ENCODE results near the gene GADD45B.
"Not testable (repeated sequence)": the region's sequence is repeated elsewhere in the genome, so short reads cannot be mapped to it uniquely, and the experiment has no call there.

GADD45B gene

GRCh38 chr19:2490659-2491058, 14.7 kb downstream of the GADD45B start:
- POLR2A ChIA-PET, result interaction anchor here (2.1 kb wide), 1 partner anchor 15 kb away, joined by 15 read pairs; the partner anchor contains the start of gene GADD45B
- CTCF ChIA-PET, result interaction anchor here (1.3 kb wide), 1 partner anchor 124 kb away, joined by 4 read pairs; no protein-coding TSS in a partner anchor

DNA sequence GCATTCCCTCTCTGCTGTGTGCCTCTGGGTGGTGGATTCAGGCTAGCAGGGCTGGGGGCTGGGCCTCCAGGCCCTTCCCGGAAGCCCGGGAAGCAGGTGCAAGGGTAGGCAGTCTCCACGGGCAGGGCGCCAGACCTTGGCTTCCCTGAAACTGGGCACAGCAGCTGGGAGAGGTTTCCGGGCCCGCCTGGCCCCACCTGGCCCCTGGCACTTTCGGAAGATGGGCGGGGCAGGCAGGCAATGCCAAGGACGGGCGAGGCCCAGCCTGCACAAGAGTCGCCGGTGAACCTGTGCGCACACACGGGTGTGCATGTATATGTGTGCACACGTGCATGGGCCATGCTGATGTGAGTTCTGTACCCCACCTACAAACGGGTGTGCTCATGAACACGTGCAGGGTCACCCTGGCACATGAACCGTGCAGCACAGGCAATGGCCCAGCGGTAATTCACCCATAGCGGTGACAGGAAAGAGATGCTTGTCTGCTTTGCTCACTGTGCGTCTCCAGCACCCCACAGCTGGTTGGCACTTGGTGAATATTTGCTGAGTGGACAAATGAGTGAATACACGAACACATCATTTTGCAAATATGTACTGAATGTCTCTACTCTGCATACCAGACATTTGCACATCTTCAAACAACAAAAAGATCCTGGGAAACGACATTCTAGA, 15.3 kb downstream of the GADD45B start:
- ChIA-PET CTCF (no interaction called here), POLR2A (interaction anchor here (2.1 kb wide), 1 partner anchor 15 kb away, joined by 15 read pairs; the partner anchor contains the start of gene GADD45B)
- DNase-seq (ENCODE audit: extremely low spot score), result no peak
- TF ChIP-seq CTCF (IDR thresholded peaks at IDR 0.05; ENCODE audit: control extremely low read depth, extremely low read depth, low read depth, missing control alignments), result no peak

More at GRCh38 chr19:2490659-2491058, 14.7 kb downstream of the GADD45B start:
- no peak for DNase-seq (ENCODE audit: extremely low spot score)
- no peak for TF ChIP-seq CTCF (IDR thresholded peaks at IDR 0.05; ENCODE audit: control extremely low read depth, extremely low read depth, low read depth, missing control alignments)

DNA sequence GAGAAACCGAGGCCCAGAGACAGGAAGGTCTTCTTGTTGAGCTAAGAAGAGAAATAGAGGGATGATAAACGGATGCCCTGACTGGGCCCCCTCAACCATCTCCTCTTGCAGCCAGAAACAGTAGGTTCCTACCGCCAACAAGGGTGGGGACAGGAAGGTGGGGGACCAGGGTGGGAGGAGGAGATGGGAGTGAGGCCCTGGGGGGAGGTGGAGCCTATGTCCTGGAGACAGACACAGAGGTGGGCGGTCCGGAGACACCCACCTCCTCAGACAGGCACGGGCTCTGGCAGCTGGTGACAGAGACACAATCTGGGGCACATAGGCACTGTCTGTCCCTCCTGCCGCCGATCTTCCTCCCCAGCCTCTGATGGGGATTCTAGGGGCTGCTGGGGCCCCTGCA, 16.9 kb downstream of the GADD45B start:
- no peak for TF ChIP-seq CTCF (IDR thresholded peaks at IDR 0.05; ENCODE audit: control extremely low read depth, extremely low read depth, low read depth, missing control alignments)
- no peak for DNase-seq (ENCODE audit: extremely low spot score)
- POLR2A ChIA-PET, result no interaction called here
- CTCF ChIA-PET, result no interaction called here

- DNase-seq (ENCODE audit: extremely low spot score); CTCF ChIA-PET: not testable (repeated sequence)
- POLR2A ChIA-PET, result interaction anchor here (4.4 kb wide), 1 partner anchor 17 kb away, joined by 35 read pairs; the partner anchor contains the start of gene GADD45B
Observed at GRCh38 chr19:2493448-2493847, 17.5 kb downstream of the GADD45B start.

DNA sequence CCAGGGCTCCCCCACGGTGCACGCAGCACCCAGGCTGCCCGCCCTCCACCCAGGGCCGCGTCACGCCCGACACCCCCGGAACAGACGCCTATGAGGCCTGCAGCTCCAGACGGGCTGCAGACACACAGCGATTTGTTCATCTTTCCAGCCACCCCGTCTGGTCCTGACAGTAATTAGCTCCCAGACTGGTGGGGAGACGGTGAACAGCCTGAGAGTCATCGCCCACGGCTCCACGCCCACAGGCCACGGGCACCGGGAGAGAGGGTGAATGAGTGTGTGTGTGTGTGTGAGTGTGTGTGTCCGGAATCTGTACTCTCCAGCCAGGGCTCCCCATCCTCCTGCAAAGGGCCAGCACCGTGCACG, 18.1 kb downstream of the GADD45B start:
- POLR2A ChIA-PET, result interaction anchor here (4.4 kb wide), 1 partner anchor 18 kb away, joined by 35 read pairs; the partner anchor contains the start of gene GADD45B
- no peak for TF ChIP-seq CTCF (IDR thresholded peaks at IDR 0.05; ENCODE audit: control extremely low read depth, extremely low read depth, low read depth, missing control alignments)
- DNase-seq (ENCODE audit: extremely low spot score), result no peak
- CTCF ChIA-PET, result no interaction called here

DNA sequence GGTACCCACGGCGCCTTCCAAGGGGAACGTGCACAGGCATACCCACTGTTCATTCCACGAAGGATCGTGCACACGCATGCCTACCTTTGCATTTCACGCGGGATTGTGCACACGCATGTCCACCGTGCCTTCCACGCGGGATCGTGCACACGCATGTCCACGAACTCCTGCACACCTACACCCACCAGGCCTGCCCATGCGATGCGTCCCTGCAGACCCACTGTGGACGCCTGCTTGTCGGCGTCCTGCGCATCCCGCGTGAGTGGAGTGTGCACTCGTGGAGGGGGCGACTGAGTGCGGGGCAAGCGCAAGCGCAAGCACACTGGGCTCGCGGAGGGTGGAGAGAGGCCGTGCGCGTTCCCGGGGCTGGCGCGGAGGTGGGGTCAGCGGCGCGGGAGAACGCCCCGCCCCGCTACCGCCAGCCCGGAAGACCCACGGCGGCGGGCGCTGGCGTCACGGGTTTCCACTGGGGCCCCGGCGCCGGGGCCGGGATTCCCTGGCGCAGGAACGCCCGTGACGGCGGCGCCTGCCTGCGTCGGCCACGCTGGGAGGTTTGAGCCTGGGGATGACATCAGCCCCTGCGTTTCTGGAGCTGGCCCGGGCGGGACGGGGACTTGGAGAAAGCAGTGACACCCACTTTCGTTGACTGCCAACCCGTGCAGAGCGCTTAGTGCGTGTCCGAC, 18.7 kb downstream of the GADD45B start:
- no peak for TF ChIP-seq CTCF (IDR thresholded peaks at IDR 0.05; ENCODE audit: control extremely low read depth, extremely low read depth, low read depth, missing control alignments)
- ChIA-PET CTCF (interaction anchor here (1.0 to 1.6 kb wide), 2 partner anchors 76 to 117 kb away, joined by 3 to 5 read pairs; no protein-coding TSS in a partner anchor), POLR2A (interaction anchor here (0.6 to 4.4 kb wide), 4 partner anchors 15 to 90 kb away, joined by 3 to 35 read pairs (median 3); partner anchors contain the start of gene GADD45B)
- peak; percentile 82 for DNase-seq (ENCODE audit: extremely low spot score)
